HG02571 (cell line): Measurements from ENCODE around the gene PANX1.

ENCODE experiments used
- ATAC-seq: cut with Tn5 transposase; IDR thresholded peaks from one replicate; pipeline ENCODE4 v1.9.1; 2021; ENCODE audit warnings: mild to moderate bottlenecking, moderate library complexity; ENCODE audit not compliant: unreplicated experiment

PANX1 gene

GRCh38 chr11:94129512-94130297 lies 1.1 kb downstream of the PANX1 start:
- ATAC-seq = no peak

- no peak for ATAC-seq
Observed at GRCh38 chr11:94130298-94131046, 1.8 kb downstream of the PANX1 start.

DNA sequence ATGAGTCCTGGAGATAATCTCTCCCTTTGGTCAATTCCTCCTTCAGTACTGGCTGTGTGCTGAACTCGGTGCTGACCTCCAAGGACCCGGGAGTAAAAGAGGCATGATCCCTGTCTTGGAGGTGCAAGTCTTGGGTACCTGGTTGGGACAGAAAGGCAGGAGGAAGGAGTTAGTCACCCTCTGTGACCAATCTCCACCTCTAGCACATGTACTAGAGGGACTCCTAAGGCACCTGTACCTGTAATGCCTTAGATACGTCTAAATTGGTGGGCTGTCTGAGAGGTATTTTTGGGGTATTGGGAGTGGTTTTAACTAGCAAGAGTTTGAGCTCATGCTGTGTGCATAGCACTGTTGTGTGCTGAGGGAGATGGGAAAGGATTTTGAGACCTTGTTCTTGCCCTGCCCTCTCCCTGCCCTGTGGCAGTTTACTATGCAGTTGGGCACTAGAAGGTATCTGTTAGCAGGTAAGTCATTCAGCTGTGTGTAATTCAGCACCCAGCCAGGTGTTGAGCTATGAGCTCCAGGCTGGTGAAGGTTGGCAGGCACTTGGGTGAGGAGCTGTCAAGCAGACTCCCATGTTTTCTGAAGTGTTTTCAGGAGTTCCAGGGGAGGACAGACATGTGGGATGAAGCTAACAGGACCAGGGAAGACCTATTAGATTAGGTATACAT lies 2.5 kb downstream of the PANX1 start:
- ATAC-seq = no peak

GRCh38 chr11:94131718-94132115 lies 3.1 kb downstream of the PANX1 start:
- no peak for ATAC-seq

DNA sequence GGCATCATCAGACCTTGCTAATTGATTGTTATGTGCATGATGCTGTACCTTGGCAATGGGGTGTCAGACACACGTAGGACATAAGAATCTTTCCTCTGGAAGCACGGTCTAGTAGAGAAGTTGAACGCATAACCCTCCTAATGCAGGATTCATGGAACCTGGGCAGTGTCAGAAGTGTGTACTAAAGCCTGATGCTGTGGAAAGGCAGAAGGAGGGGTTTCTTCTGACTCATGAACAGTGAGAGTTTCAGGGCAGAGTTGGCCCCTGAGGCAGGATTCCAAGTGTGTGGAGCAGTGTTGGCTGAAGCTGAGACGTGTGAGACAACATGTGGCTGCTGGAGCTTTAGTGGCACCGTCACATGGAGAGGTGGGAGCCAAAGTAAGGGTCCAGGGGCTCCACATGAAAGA lies 3.5 kb downstream of the PANX1 start:
- no peak for ATAC-seq

- no peak for ATAC-seq
Observed at GRCh38 chr11:94132823-94133408, 4.3 kb downstream of the PANX1 start.

DNA sequence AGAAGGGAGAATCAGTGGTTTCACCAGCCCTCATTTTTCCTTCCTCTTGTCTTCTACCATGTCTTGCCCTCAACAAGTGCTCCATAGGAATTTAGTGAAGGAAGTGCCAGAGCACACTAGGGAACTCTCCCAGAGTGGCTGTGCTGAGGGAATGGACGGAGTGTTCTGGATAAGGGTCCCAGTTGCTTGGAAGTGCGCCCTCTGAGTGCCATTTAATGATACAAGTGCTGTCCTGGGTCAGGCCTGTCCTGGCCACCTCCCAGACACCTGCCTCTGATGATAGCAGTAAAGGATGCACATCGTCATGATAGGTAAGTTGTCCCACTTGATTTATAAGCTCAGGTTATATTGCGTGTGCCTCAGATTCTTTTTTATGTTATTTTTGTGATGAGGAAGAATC lies 5.1 kb downstream of the PANX1 start:
- ATAC-seq = no peak

- ATAC-seq = peak; percentile 67
Observed at GRCh38 chr11:94134651-94135512, 6.2 kb downstream of the PANX1 start.

GRCh38 chr11:94139416-94139815 lies 10.8 kb downstream of the PANX1 start:
- ATAC-seq = no peak

DNA sequence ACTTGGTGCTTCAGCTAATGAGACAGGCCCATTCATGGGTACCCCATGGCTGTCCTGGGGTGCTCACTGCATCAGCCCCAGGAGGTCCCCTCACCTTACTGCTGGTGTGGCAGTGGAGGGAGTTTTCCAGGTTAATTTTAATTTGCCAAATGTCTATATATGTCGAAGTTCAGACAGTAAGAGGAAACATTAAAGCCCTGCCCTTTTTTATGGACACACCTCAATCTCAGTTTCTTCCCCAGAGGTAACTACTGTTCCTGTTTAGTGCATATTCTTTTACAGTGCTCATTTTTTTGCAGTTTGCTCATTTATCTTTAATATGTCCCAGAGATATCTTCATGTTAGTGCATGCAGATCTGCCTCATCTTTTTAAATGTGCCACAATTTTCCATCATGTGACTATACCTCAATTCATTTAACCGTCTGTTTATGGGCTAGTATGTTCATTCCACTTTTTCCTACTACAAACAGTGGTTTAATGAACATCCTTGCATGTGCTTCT lies 11.6 kb downstream of the PANX1 start:
- no peak for ATAC-seq

- no peak for ATAC-seq
Observed at GRCh38 chr11:94141511-94142307, 13.1 kb downstream of the PANX1 start.

DNA sequence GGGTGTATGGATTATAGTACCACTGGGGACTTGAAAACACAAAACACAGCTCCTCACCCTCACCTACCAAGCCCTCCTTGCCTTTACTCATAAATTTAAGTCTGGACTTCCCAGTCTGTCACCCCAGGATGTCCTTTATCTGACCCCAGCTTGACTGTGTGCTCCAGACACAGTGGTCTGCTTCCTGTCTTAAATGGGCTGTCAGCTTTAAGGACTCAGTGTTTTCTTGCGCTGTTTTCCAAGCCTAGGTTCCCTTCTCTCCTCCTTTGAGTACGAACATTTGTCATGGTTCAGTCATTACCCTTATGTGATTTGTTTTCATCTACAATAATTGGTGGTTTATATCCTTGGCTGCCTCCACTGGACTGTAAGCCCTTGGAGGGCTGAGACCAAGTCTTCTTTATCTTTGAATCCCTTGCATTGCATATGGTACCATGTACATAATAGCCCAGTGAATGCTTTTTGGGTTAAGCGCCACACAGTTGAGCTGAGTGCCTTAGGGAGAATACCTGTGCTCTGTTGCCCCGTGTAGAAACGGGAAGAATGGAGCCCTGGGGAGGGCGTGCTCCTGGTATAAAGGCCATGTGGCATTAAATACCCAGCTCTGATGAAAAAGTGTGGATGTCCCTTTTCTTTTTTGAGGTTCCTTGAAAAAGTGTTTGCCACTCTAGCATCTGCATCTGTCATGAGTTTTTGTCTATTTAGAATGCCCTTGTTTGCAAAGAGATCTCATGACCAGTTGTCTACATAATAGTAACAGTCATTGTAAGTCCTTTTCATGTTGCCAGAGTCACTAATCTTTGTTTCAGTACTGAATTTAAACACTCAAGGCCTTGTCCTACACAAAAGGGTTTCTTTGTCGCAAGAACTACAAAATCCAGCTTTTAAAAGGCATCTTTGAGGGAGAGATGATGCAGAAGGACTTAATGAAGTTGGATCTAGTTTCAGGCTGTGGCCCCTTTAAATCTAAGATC lies 14.0 kb downstream of the PANX1 start:
- ATAC-seq = no peak

DNA sequence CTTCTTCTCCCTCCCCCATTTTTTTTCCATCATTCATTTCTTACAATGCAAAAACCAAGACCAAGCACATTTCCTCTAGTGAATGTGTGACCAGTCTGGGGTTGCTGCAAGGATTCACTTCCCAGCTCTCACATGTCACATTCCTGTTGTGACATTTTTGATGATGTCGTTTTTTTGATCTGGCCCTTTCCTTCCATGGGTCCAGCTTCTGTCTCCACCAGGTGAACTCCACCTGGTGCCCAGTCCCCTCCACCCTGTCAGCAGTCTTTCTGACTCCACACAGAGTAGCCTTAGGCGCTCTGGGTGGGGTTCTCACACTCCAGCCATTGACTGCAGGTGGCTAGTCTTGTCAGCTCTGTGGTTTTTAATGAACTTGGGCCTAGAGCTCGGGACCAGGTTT lies 15.6 kb downstream of the PANX1 start:
- no peak for ATAC-seq

DNA sequence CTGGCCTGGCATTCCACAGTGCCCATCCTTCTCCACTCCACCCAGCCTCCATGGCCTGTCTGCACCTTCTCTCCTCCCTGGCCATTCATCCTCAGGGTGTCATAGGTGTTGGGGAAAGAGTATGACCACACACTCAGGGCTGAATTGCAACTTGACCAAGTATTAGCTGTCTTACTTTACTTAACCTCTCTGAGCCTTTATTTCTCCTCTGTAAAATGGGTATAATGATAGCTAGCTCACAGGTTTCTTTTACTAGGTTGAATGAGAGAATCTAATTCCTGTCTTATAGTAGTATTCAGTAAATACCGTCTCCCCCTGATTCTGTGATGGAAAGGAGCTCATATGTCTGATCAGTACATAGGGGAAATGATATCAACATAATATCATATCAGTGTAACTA lies 16.0 kb downstream of the PANX1 start:
- ATAC-seq = no peak

GRCh38 chr11:94145431-94145830 lies 16.8 kb downstream of the PANX1 start:
- ATAC-seq = no peak

GRCh38 chr11:94145916-94146315 lies 17.3 kb downstream of the PANX1 start:
- no peak for ATAC-seq

DNA sequence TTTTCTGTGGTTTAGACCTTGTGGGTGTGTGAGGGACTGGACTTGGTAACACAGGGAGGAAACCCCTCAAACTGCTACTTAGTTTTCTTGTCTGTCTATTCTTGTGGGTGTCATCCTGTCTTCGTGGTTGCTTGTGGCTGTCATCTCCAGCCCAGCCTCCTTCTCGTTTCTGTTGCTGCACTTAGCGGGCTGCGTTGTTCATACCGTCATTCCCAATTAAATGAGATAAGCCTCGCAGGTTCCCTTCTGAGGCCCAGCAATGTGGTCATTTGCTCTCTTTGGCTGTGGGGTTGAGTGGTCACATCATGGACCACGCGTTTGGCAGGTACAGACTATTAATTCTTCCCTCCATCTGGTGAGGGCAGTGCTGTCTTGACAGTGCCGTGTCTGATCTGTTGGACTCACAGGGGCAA lies 18.8 kb downstream of the PANX1 start:
- ATAC-seq = no peak

DNA sequence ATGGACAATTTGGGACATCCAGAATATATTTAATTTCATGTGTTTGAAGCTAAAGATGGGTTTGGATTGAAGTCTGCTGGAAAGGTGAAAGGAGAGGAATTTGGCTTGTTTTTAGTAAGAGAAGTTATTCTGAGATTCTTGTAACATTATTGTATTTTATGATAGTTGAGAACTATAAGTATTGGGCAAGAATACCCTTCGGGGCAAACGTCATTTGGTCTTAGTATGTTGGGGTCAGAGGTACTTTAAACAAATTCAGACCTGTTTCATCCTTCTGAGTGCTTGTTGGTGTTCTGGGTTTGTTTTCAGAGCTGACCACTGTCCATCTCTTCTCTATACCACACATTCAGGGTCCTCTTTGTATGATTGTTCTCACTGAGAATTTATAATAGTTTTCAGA lies 19.5 kb downstream of the PANX1 start:
- no peak for ATAC-seq
